GM18909 (cell line): Measurements from ENCODE around the gene CEP72.
"Not testable (repeated sequence)": the region's sequence is repeated elsewhere in the genome, so short reads cannot be mapped to it uniquely, and the experiment has no call there.

Source experiments
- ATAC-seq: cut with Tn5 transposase; IDR thresholded peaks from one replicate; pipeline ENCODE4 v1.9.1; 2021; ENCODE audit warnings: mild to moderate bottlenecking; ENCODE audit not compliant: unreplicated experiment, poor library complexity

Gene CEP72, protein sequence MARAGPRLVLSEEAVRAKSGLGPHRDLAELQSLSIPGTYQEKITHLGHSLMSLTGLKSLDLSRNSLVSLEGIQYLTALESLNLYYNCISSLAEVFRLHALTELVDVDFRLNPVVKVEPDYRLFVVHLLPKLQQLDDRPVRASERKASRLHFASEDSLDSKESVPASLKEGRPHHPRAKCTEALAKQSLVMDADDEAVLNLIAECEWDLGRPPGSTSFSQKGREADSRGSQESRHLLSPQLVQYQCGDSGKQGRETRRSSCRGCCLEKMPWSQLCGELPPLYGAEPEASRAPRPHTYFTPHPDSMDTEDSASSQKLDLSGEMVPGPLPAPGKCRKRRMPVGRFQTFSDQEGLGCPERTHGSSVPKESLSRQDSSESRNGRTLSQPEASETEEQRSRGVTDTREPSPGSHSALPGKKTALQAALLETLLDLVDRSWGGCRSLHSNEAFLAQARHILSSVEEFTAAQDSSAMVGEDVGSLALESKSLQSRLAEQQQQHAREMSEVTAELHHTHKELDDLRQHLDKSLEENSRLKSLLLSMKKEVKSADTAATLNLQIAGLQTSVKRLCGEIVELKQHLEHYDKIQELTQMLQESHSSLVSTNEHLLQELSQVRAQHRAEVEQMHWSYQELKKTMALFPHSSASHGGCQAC

DNA sequence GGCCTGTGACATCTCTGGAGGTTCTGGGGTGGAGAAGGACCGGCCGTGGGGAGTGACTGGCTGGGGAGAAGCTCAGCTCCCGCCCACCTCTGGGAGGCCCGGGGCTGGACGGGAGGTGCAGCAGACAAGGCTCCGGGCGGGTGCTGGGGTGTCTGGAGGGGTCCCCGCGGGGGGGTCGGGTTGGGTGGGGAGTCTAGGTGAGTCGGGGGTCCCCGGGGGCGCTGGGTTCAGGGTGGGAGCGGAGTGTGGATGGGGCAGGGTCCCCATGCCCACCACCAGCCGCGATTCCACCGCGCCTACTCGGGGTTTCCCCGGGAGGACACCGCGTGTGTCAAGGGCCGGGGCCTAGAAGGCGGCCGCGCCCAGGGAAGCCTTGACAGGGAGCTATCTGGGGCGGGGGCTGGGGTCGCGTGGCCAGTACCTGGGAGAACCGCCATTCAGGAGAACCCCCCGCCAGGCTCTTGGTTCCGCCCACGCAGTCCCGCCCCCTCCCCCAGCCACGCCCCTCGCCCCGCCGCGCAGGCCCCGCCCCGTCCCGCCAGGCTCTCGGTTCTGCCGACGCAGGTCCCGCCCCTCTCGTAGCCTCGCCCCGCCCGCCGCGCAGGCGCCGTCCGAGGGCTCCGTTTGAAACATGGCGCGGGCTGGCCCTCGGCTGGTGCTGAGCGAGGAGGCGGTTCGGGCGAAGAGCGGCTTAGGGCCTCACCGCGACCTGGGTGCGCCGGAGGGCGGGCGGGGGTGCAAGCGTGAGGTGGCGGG lies at the start of gene CEP72:
CEP72 (plus strand) TSS at position 610 of the 756 bp plus-strand sequence; CDS start at position 632, 22 bp downstream.
- peak; percentile 73 for ATAC-seq

DNA sequence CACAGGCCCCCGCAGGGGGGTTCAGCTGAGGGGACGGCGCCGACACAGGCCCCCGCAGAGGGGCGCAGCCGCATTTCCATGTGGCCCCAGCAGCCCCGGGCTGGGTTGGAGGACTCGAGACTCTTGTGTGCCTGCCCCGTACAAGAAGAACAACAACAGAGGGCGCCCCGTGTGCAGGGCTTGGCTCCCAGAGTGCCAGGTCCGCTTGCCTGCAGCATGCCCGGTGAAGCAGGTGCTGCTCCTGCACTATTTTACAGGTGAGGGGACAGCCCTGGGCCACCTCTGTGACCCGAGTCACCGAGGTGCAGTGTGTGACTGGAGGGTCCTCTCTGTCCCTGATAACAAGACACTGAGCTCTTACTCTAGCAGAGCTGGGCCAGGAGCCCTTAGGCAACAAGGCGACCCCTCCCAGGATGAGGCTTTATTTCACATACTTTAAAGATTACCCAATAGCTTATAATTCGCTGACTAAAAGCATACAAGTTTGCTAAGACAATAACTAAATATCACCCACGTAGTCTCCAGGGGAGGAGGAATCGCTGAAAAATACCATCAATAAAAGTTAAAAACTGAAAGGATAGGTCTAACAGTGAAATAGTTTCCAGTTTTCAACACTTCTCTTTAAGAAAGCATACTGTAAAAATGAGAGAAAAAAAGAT lies 46.2 kb upstream of the CEP72 start:
- no peak for ATAC-seq

DNA sequence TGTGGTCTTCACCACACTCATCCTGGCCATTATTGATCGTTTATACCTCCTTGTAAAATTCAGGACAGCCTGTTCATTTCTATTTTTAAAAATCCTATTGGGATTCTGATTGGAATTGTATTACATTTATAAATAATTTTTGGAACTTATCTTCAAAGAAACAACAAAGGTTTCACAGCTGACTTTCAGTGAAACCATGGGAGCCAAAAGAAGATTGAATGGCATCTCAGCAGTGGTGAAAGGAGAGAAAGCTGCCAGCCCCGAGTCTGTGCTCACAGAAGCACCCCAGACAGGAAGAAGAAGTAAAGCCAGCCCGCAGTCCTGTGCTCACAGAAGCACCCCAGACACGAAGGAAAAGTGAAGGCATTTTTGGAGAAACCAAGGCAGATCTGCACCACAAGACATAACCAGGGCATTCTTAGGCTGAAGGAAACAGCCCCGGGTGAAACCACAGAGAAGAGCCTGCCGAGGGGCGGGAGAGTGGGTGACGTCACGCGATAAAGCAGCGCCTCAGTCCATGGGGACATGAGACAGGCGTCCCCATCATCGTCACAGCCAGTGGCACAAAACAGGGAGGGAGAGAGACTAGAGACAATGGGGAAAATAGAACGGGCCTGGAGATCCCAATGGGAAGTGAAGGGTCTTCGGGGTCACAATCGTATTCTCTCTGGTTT lies 45.4 kb upstream of the CEP72 start:
- no peak for ATAC-seq

DNA sequence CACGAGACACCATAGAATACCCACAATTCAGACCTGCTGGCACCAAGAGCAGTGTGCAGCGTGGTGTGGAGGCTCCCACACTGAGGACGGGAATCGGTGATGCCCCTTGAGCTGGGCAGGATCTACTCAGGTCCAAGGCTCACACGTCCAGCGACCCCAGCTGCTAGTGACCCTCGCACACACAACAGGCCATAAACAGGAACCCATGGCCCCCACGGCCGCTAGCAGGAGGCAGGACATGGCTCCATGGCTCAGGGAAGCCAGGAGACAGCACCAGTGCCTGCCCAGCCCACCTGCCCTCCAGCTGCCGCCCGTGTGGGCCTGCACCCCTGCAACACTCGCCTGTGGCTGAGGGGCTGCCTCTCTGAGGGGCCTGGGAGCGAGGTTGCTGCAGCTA lies 44.5 kb upstream of the CEP72 start:
- no peak for ATAC-seq

DNA sequence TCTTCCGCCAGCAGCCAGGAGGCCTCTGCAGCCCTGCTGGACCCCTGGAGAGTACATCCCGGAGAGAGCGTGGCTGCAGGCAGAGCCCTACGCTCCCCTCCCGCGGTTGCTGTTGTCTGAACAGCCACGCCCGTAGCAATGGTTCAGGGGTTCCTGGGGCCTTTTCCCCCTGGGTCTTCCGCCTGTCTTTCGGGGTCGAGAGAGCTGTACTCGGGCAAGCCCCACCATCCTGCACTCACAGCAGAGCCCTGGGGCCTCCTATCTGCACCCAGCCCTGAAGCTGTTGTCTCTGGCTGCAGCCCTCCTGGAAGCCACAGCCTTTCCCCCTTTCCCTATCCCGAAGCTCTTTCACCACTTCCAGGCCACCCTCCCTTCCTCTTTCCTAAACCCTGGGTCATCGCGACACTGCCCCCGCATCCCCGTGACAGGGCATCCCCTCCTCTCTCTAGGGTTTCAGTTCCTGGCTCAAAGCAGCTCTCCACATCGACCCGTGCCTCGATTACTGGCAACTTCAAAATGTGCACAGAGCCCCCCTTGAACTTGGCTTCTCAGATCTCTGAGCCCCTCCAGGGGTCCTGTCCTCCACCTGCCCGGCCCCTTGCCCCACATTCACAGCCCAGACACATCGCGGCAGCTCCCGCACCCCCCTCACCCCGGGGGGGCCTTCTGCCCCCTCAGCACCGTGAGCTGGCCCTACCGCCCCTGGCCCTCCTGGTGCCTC lies 43.9 kb upstream of the CEP72 start:
- no peak for ATAC-seq

DNA sequence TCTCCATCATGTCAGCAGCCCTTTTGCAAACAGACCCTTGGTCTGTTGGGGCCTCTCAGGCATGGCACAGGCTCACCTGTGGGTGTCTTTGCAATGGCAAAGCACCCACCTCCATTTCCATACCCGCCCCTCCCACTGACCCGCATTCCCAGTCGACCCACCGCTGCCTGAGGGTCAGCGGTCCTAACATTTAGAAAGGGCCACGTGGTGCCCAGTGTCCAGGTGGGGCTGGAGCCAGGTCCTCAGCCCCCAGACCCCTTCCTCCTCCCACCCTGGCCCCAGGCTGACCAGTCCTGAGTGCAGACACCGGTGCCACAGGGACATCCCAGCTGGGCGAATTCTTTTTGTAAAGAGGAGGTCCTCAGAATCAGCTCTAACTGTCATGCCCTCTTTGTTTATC lies 43.3 kb upstream of the CEP72 start:
- no peak for ATAC-seq

DNA sequence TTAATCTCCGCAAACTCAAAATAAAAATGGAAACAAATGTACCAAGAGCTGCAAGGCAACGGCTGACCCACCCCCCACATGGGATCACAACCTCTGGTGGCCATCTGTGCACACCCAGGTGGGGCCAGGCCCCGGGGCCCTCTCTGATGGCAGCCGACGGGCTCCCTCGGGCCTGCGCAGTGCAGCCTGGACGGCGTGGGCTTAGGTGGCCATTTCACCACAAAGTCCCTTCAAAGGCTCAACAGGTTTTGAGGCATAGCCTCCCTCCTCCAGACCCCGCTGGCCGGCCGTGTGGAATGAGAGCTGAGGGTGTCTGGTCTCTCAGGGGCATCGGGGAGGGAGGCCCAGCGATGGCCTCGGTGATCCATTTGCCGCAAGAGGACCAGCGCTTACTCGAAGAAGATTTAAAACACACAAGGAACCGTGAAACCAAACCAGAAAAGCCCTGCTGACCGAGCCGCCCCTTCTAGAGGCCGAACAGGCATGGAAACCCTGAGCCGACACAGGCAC lies 42.7 kb upstream of the CEP72 start:
- no peak for ATAC-seq

DNA sequence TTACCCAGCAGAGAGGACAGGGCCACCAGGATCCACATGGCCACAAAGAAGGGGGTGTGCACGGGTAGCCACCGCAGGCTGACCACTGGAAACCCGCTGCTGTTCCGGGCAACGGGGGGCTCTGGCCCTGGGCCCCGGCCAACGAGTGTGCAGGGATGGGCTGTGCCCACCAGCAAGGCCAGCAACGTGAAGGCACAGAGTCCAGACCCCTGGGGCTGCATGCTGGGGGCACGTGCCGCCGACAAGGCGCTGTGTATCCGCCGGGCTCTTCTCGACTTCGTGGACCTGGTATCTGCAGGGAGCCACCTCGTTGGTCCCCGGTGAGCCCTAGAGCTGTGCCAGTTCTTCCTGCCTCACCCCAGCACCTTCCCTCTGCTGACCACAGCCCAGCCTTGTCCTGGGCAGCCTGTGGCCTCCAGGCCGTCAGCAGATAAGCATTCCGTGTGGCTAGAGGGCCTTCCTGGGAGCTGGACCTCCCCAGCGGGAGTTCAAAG lies 42.2 kb upstream of the CEP72 start:
- no peak for ATAC-seq

DNA sequence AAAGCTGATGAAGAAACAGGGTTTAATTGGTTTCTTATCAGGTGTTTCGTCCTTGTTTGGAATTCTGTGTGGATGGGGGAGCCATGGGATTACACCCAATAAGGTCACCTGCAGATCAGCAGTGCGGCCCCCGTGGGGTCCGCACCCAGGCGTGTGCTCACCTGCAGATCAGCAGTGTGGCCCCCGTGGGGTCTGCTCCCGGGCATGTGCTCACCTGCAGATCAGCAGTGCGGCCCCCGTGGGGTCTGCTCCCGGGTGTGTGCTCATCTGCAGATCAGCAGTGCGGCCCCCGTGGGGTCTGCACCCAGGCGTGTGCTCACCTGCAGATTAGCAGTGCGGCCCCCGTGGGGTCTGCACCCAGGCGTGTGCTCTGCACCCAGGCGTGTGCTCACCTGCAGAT lies 41.7 kb upstream of the CEP72 start:
- no peak for ATAC-seq

DNA sequence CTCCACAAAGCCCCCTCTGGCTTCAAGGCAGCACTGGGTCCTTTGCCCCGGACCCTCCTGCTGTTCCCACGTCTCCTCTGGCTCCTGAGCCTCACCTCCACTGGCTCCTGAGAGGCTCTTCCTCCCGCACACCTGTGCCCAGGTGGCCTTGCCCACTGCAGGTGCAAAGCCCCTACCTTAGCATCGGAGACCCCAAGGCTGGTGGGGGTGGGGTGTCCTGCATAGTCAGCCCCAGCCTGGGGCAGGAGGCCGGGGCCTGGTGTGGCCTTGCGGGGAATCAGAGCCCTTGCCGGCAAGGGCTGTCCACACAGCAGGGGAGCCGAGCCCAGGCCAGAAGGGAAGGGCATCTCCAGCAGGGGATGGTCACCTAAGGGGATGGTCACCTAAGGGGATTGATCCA lies 41.3 kb upstream of the CEP72 start:
- no peak for ATAC-seq

DNA sequence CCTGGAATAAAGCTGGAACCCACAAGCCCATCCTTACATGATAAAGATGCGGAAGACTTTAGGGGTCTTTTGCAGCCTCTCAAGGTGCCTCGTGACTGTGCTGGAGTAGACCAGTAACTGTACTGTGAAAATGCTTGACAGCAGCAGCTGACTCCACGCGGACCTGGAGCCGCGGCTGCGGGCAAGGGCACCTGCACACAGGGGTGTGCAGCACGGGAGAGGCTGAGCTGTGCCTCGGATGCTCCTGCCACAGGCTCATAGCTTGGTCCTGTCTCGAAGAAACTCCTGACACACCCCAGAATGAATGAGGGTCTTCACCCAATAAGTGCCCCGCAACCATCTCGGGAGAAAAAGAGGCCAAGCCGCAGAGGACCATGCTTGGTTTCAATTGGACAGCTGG lies 40.3 kb upstream of the CEP72 start:
- no peak for ATAC-seq

DNA sequence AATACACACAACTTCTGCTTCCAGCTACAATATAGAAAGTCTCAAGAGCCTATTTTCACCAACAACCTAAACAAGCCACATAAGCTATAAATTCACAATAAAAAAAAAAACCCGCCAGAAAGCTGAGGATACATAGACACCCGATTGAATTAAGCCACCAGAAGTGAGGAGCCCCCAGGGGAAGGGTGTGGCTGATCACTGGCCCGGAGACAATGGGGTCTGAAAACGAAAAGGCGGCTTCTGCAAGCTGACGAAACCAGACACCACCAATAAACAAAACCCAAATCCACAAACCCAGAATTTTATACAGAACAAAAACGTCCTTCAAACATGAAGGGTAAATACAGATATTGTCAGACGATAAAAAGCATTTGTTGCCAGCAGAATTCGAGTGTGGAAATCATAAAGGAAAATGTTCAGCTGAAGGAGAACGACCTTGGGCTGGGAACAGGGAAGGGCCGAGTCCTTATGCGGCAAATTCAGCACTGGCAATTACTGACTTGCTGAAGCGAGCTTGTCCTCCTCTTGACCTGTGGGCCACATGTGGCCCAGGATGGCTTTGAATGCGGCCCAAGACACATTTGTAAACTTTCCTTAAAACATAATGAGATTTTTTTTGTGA lies 39.6 kb upstream of the CEP72 start:
- ATAC-seq = no peak

DNA sequence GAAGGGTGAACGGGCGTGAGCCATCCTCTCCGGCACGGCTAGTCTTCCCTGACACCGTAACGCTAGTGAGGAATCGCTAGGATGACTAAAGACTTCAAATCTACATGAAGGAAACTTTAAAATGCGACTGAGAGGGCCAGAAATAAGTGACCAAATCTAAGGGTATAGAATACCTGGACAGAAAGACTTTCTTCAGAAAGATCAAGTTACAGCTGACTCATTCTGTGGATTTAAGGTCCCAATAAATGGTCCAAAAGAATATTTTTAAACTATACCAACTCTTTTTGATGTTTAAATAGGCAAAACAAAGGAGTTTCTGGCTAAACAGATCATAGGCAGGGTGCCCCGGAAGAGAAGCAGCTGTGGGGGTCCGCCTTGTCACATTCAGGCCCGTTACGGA lies 38.9 kb upstream of the CEP72 start:
- no peak for ATAC-seq

DNA sequence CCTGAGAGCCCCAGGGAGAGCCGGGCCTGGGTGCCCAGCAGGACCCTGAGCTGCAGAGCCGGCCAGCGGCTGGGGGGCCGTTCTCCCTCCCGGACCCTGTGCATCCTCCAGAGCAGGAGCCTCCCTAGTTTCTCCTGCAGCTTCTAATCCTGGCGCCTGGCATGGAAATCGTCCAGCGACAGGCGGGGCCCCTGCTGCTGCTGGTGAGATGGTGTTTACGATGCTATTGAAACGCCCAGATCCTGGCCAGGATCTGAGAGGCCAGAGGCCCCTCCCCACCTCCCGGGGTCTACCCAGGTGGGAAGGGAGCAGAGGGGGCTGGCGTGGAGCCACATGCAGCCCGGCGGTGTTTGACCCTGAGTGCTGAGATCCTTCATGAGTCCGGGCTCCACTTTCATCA lies 38.2 kb upstream of the CEP72 start:
- no peak for ATAC-seq

DNA sequence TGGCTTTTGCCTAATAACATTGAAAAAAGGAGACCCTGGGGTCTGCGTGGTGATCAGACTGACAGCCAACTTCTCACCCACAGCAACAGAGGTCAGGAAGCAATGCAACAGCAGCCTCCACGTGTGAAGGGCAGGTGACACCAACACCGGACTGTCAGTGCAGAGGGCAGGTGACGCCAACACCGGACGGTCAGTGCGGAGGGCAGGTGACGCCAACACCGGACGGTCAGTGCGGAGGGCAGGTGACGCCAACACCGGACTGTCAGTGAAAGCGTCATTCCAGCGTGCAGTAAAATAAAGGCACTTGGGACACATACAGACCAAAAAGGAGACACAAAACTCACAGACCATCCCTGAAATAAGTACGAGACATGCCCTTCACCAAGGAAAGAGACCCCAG lies 37.2 kb upstream of the CEP72 start:
- no peak for ATAC-seq

DNA sequence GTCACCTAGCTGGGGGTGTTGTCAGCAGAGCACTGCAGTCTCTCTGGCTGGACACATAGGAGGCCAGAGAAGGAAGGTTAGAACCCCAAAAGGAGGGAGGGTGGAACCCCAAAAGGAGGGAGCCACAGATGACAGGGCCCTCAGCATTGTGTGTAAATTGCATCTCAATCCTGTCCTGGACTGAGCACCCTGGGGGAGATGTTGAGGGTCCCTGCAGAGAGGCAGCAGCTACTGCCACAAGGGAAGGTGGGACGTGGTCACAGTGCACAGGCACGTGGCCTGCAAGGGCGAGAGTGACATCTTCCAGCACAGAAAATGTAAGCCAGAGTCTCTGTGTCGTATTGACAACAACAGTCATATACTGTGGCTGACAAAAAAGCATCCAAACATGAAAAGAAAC lies 36.5 kb upstream of the CEP72 start:
- no peak for ATAC-seq

DNA sequence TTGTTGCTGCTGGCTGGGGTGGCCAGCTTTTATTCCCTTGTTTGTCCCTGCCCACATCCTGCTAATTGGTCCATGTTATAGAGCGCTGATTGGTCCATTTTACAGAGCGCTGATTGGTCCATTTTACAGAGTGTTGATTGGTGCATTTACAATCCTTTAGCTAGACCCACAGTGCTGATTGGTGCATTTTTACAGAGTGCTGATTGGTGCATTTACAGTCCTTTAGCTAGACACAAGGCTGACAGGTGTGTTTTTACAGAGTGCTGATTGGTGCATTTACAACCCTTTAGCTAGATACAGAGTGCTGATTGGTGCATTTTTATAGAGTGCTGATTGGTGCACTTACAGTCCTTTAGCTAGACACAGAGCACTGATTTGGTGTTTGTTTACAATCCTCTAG lies 34.9 kb upstream of the CEP72 start:
- ATAC-seq = not testable (repeated sequence)

DNA sequence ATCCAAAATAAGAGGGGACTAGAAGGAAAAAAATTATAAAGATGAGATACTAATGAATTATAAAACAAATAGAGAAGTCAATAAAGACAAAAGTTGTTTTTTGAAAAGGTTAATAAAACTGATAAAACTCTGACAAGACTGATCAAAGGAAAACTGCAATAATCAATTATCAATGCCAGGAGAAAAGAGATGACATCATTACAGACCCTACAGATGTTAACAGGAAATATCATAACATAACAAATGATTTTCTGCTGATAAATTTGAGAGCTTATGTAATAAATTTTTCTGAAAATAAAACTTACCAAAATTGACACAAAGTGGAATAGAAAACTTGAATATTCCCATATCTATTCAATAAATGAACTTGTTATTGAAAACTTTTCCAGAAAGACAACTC lies 34.3 kb upstream of the CEP72 start:
- no peak for ATAC-seq

DNA sequence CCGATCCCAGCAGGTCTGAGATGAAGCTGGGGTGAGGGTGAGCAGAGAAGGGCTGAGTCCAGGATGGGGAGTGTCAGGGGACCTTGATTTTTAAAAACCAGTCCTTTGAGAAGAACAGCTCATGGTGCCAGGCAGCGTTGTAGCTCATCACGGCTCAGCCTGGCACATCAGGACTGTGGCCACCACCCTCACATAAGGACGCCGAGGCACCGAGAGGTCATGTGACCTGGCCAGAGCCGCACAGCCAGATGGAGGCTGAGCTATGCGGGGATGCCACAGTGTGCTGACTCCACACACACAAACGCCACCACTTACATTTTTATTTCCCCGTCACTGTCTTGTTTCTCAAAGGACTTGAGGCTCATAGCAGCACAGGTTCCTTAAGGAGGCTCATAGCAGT lies 32.9 kb upstream of the CEP72 start:
- no peak for ATAC-seq
